ENCODE results near the gene PRKCD.
A peak's percentile ranks its signal among the peaks of the same experiment; 100 is the strongest.

The PRKCD gene

GRCh38 chr3:53160660-53161449 lies at the start of gene PRKCD:
PRKCD (plus strand) TSS chr3:53161209; CDS start chr3:53178423, 17,214 bp downstream.
- DNase-seq (ENCODE audit: low spot score), result peak; percentile 79

GRCh38 chr3:53111822-53112221 lies 49.2 kb upstream of the PRKCD start:
- no peak for DNase-seq (ENCODE audit: low spot score)

GRCh38 chr3:53113293-53114010 lies 47.6 kb upstream of the PRKCD start:
- DNase-seq (ENCODE audit: low spot score), result no peak

- peak; percentile 85 for DNase-seq (ENCODE audit: low spot score)
These were observed 47.0 kb upstream of the PRKCD start for GRCh38 chr3:53114011-53114400.

GRCh38 chr3:53114412-53115074 lies 46.5 kb upstream of the PRKCD start:
- DNase-seq (ENCODE audit: low spot score), result no peak

GRCh38 chr3:53116956-53117355 lies 44.1 kb upstream of the PRKCD start:
- DNase-seq (ENCODE audit: low spot score), result no peak

GRCh38 chr3:53120336-53120735 lies 40.7 kb upstream of the PRKCD start:
- DNase-seq (ENCODE audit: low spot score), result no peak

GRCh38 chr3:53122255-53122932 lies 38.6 kb upstream of the PRKCD start:
- no peak for DNase-seq (ENCODE audit: low spot score)

GRCh38 chr3:53122933-53123305 lies 38.1 kb upstream of the PRKCD start:
- no peak for DNase-seq (ENCODE audit: low spot score)

- no peak for DNase-seq (ENCODE audit: low spot score)
These were observed 37.5 kb upstream of the PRKCD start for GRCh38 chr3:53123510-53123909.

- no peak for DNase-seq (ENCODE audit: low spot score)
These were observed 37.1 kb upstream of the PRKCD start for GRCh38 chr3:53123953-53124352.

GRCh38 chr3:53126601-53127000 lies 34.4 kb upstream of the PRKCD start:
- no peak for DNase-seq (ENCODE audit: low spot score)

GRCh38 chr3:53129344-53129743 lies 31.7 kb upstream of the PRKCD start:
- DNase-seq (ENCODE audit: low spot score), result no peak

GRCh38 chr3:53130179-53131061 lies 30.6 kb upstream of the PRKCD start, which contains the start of gene RFT1:
RFT1 (minus strand) TSS chr3:53130435; CDS start chr3:53130400, 35 bp downstream.
- peak; percentile 97 for DNase-seq (ENCODE audit: low spot score)

- no peak for DNase-seq (ENCODE audit: low spot score)
These were observed 29.9 kb upstream of the PRKCD start for GRCh38 chr3:53131096-53131495.

GRCh38 chr3:53132347-53132746 lies 28.7 kb upstream of the PRKCD start:
- DNase-seq (ENCODE audit: low spot score), result no peak

GRCh38 chr3:53134631-53135232 lies 26.3 kb upstream of the PRKCD start:
- DNase-seq (ENCODE audit: low spot score), result peak; percentile 64

- no peak for DNase-seq (ENCODE audit: low spot score)
These were observed 23.8 kb upstream of the PRKCD start for GRCh38 chr3:53137221-53137620.

- no peak for DNase-seq (ENCODE audit: low spot score)
These were observed 23.1 kb upstream of the PRKCD start for GRCh38 chr3:53137835-53138446.

All from CD4-positive, alpha-beta T cell treated with Interleukin-15 for 4 hours (primary cell).